SK-N-SH treated with all-trans-retinoic acid at 6 μM for 48 hours (cell line): Measurements from ENCODE around the gene FOXN1.

ENCODE experiments used
- ATAC-seq: fragments of 200-7000 bp; cut with Tn5 transposase; 3 replicates; pipeline ENCODE4 v1.9.1; 2020; ENCODE audit warnings: mild to moderate bottlenecking, moderate library complexity
- ARNTL ChIP-seq: fragments of 450-650 bp; formaldehyde crosslinking; IDR thresholded peaks from 2 replicates; pipeline ENCODE4 v1.5.0; 2020; ENCODE audit warnings: low read depth, mild to moderate bottlenecking, moderate library complexity, borderline replicate concordance
- BACH2 ChIP-seq: fragments of 250-450 bp; sonication (Bioruptor Pico); IDR thresholded peaks from 2 replicates; pipeline ENCODE4 v1.9.0; 2021; ENCODE audit warnings: mild to moderate bottlenecking, borderline replicate concordance
- CREB5 ChIP-seq: fragments of 250-450 bp; sonication (Bioruptor Pico); IDR thresholded peaks from 2 replicates; pipeline ENCODE4 v1.5.1; 2020; ENCODE audit warnings: low read depth, mild to moderate bottlenecking, moderate library complexity
- CSDC2 ChIP-seq: fragments of 250-450 bp; sonication (Bioruptor Pico); IDR thresholded peaks from 2 replicates; pipeline ENCODE4 v1.5.0; 2020; ENCODE audit warnings: mild to moderate bottlenecking, moderate library complexity
- ESRRG ChIP-seq: fragments of 250-450 bp; sonication (Bioruptor Pico); IDR thresholded peaks from 2 replicates; pipeline ENCODE4 v1.6.1; 2021; ENCODE audit warnings: mild to moderate bottlenecking
- OSR1 ChIP-seq: fragments of 250-450 bp; sonication (Bioruptor Pico); IDR thresholded peaks from 2 replicates; pipeline ENCODE4 v1.8.0; 2022; ENCODE audit warnings: moderate library complexity, mild to moderate bottlenecking, inconsistent platforms
- PPARA ChIP-seq: fragments of 250-450 bp; sonication (Bioruptor Pico); IDR thresholded peaks from 2 replicates; pipeline ENCODE4 v1.5.0; 2020; ENCODE audit warnings: mild to moderate bottlenecking, borderline replicate concordance
- RARB ChIP-seq: fragments of 250-450 bp; sonication (Bioruptor Pico); IDR thresholded peaks from 2 replicates; pipeline ENCODE4 v1.8.0; 2021; ENCODE audit warnings: mild to moderate bottlenecking, moderate library complexity
- SNAI2 ChIP-seq: fragments of 250-450 bp; sonication (Bioruptor Pico); IDR thresholded peaks from 2 replicates; pipeline ENCODE4 v1.5.0; 2020; ENCODE audit warnings: mild to moderate bottlenecking, moderate library complexity
- TCF4 ChIP-seq: fragments of 250-450 bp; sonication (Bioruptor Pico); IDR thresholded peaks from 2 replicates; pipeline ENCODE4 v1.8.0; 2021; ENCODE audit warnings: mild to moderate bottlenecking, moderate library complexity, borderline replicate concordance
- TSHZ2 ChIP-seq: fragments of 250-450 bp; sonication (Bioruptor Pico); IDR thresholded peaks from 2 replicates; pipeline ENCODE4 v1.5.0; 2020; ENCODE audit warnings: mild to moderate bottlenecking, moderate library complexity
- ZC3H10 ChIP-seq: fragments of 250-450 bp; sonication (Bioruptor Pico); IDR thresholded peaks from 2 replicates; pipeline ENCODE4 v1.5.1; 2021; ENCODE audit warnings: mild to moderate bottlenecking, moderate library complexity
- ZFP3 ChIP-seq: fragments of 250-450 bp; sonication (Bioruptor Pico); IDR thresholded peaks from 2 replicates; pipeline ENCODE4 v1.5.0; 2020; ENCODE audit warnings: mild to moderate bottlenecking, moderate library complexity
- ZFP30 ChIP-seq: fragments of 450-650 bp; formaldehyde crosslinking; IDR thresholded peaks from 2 replicates; pipeline ENCODE4 v1.5.0; 2022; ENCODE audit warnings: mild to moderate bottlenecking, moderate library complexity
- ZNF565 ChIP-seq: fragments of 450-650 bp; formaldehyde crosslinking; conservative IDR thresholded peaks from 2 replicates; pipeline ENCODE4 v1.5.0; 2020; ENCODE audit warnings: low read depth, mild to moderate bottlenecking, moderate library complexity
- ZNF8 ChIP-seq: fragments of 450-650 bp; formaldehyde crosslinking; IDR thresholded peaks from 2 replicates; pipeline ENCODE4 v1.5.0; 2020; ENCODE audit warnings: mild to moderate bottlenecking, moderate library complexity
- TF ChIP-seq, protein P1 (sequence below): fragments of 250-450 bp; sonication (Bioruptor Pico); IDR thresholded peaks from 2 replicates; pipeline ENCODE4 v1.8.0; 2021; ENCODE audit warnings: low read depth, mild to moderate bottlenecking, moderate library complexity, borderline replicate concordance
- TF ChIP-seq, protein P2 (sequence below): fragments of 250-450 bp; sonication (Bioruptor Pico); IDR thresholded peaks from 2 replicates; pipeline ENCODE4 v1.8.0; 2020; ENCODE audit warnings: mild to moderate bottlenecking, moderate library complexity, borderline replicate concordance
- TF ChIP-seq, protein P3 (sequence below): fragments of 250-450 bp; sonication (Bioruptor Pico); IDR thresholded peaks from 2 replicates; pipeline ENCODE4 v1.5.1; 2021; ENCODE audit warnings: mild to moderate bottlenecking, moderate library complexity

The FOXN1 gene

DNA sequence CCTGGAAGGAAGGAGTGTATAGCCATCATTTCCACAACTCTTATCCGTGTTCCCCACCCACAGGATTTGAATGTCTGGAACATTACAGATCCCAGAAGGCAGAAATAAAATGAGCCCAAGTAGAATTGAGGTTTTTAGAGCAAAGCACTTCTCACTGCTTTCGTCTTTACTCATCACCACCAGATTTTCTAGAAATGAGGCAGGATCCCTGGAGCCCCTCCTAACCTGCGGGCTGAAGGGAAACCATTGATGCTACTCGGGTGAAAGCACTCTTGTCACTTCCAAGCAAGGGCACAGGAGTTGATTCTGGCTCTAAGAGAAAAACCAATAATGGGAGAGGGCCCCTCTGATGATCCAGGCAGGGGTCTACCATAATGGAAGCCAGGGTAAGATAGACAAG, 73.4 kb downstream of the FOXN1 start (continued):
- TF ChIP-seq, protein P1, sequence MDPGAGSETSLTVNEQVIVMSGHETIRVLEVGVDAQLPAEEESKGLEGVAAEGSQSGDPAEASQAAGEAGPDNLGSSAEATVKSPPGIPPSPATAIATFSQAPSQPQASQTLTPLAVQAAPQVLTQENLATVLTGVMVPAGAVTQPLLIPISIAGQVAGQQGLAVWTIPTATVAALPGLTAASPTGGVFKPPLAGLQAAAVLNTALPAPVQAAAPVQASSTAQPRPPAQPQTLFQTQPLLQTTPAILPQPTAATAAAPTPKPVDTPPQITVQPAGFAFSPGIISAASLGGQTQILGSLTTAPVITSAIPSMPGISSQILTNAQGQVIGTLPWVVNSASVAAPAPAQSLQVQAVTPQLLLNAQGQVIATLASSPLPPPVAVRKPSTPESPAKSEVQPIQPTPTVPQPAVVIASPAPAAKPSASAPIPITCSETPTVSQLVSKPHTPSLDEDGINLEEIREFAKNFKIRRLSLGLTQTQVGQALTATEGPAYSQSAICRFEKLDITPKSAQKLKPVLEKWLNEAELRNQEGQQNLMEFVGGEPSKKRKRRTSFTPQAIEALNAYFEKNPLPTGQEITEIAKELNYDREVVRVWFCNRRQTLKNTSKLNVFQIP (CRISPR knock-in tag) = no peak

DNA sequence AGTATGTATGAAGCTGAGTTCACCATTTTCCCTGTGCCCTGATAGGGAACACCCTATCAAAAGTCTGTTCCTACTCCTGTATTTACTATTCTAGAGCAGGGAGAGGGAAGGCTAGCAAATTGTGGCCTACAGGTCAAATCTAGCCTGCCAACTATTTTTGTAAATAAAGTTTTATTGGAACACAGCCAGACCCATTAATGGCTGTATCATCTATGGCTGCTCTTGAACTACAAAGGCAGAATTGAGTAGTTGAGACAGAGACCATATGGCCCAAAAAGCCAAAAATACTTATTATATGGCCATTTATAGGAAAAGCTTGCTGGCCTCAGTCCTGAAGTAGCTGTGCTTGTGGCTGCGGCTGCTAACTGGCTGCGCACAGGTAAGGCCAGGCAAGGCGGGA, 74.8 kb downstream of the FOXN1 start:
- TF ChIP-seq ZFP3 (CRISPR knock-in tag) (no peak), OSR1 (no peak), ZNF565 (CRISPR knock-in tag) (no peak)
- TF ChIP-seq, protein P2, sequence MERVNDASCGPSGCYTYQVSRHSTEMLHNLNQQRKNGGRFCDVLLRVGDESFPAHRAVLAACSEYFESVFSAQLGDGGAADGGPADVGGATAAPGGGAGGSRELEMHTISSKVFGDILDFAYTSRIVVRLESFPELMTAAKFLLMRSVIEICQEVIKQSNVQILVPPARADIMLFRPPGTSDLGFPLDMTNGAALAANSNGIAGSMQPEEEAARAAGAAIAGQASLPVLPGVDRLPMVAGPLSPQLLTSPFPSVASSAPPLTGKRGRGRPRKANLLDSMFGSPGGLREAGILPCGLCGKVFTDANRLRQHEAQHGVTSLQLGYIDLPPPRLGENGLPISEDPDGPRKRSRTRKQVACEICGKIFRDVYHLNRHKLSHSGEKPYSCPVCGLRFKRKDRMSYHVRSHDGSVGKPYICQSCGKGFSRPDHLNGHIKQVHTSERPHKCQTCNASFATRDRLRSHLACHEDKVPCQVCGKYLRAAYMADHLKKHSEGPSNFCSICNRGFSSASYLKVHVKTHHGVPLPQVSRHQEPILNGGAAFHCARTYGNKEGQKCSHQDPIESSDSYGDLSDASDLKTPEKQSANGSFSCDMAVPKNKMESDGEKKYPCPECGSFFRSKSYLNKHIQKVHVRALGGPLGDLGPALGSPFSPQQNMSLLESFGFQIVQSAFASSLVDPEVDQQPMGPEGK (CRISPR knock-in tag) = no peak
- TF ChIP-seq, protein P3, sequence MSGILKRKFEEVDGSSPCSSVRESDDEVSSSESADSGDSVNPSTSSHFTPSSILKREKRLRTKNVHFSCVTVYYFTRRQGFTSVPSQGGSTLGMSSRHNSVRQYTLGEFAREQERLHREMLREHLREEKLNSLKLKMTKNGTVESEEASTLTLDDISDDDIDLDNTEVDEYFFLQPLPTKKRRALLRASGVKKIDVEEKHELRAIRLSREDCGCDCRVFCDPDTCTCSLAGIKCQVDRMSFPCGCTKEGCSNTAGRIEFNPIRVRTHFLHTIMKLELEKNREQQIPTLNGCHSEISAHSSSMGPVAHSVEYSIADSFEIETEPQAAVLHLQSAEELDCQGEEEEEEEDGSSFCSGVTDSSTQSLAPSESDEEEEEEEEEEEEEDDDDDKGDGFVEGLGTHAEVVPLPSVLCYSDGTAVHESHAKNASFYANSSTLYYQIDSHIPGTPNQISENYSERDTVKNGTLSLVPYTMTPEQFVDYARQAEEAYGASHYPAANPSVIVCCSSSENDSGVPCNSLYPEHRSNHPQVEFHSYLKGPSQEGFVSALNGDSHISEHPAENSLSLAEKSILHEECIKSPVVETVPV (CRISPR knock-in tag) = no peak
- ATAC-seq = no peak

- no peak for ATAC-seq
- TF ChIP-seq ZNF8 (CRISPR knock-in tag) = no peak
- TF ChIP-seq TSHZ2 (CRISPR knock-in tag) = no peak
- TF ChIP-seq, protein P1 (CRISPR knock-in tag) = no peak
- no peak for TF ChIP-seq ESRRG (CRISPR knock-in tag)
- no peak for TF ChIP-seq CREB5 (CRISPR knock-in tag)
- no peak for TF ChIP-seq PPARA
- no peak for TF ChIP-seq ARNTL
- no peak for TF ChIP-seq SNAI2
Observed at GRCh38 chr17:28582513-28582912, 76.4 kb downstream of the FOXN1 start.

DNA sequence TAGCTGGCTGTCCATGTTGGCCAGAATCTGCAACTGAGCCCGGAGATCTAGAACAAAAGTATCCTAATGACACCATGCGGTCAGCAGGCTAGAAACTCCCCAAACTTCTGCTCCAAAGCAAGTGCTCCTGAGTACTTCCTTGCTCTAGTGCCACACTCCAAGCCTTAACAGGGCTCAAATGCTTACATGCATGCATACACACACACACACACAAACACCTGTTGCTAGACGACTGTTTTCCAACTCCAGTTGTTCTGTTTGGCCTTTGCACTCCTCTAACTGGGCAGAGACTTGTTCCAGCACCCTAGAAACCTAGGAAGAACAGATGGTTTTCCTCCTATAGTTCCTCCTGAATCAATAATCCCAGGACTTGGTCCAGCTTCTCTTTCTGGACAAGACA, 78.3 kb downstream of the FOXN1 start:
- TF ChIP-seq CREB5 (CRISPR knock-in tag) = no peak
- TF ChIP-seq PPARA = no peak
- TF ChIP-seq, protein P2 (CRISPR knock-in tag) = no peak
- TF ChIP-seq, protein P1 (CRISPR knock-in tag) = no peak
- TF ChIP-seq BACH2 = no peak
- TF ChIP-seq ZNF565 (CRISPR knock-in tag) = no peak
- no peak for TF ChIP-seq ZFP30 (CRISPR knock-in tag)
- TF ChIP-seq ZNF8 (CRISPR knock-in tag) = no peak
- TF ChIP-seq TCF4 (CRISPR knock-in tag) = no peak
- no peak for TF ChIP-seq RARB (CRISPR knock-in tag)
- TF ChIP-seq OSR1 = no peak
- TF ChIP-seq ZC3H10 (CRISPR knock-in tag) = no peak
- no peak for TF ChIP-seq CSDC2 (CRISPR knock-in tag)
- no peak for TF ChIP-seq ESRRG (CRISPR knock-in tag)
- no peak for ATAC-seq
